NCI-H82 treated with DMSO at 0.1 percent for 48 hours (cell line): Measurements from ENCODE around the gene TMEM212.
"Not testable (repeated sequence)": the region's sequence is repeated elsewhere in the genome, so short reads cannot be mapped to it uniquely, and the experiment has no call there.

Experiments used
- DNase-seq: peaks from one replicate; lab custom pipeline; 2025; ENCODE audit not compliant: unreplicated experiment; lab: John Stamatoyannopoulos, UW

The TMEM212 gene

DNA sequence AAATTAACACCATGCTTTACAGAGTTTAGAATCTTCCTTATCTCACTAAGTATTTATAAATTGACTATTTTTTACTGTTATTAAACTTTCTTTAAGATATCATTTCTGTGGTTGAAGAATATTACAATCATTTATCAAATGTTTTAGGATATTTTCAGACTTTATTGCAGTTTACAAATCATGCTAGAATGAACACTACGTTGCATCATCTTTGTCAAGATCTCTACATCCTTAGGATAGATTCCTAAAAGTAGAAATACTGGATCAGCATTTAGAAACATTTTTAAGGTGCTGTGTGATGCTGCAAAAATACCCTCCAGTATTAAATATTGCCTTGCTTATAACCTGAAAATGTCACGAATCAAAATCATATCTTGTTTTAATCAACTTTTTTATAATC, 30.3 kb upstream of the TMEM212 start:
- no peak for DNase-seq

- DNase-seq: no peak
These were observed 29.8 kb upstream of the TMEM212 start for GRCh38 chr3:171813278-171813896.

DNA sequence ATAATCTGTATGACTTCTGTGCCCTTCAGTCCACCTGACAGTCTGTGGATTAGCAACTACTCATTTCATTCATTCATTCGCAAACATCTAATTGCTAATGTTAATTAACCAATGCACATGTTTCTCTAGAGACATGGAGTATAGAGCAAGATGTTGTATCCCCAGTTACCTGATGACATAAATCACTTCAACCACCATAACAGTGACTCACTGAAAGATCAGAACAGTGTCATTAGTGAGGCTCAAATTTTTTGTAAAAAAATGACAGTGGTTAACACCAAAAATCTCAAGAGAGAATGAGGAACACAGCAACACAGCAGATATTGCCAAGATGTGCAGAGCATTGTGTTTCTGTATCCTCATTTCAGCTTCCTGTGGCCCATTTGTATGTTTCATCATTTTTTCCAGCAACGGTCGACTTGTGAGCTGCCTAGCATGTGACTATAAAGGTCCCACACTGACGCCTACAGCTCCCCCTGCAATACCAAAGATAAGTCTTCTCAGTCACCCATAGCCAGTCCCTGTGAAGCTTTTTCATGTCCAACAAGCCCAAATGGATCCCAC, 29.2 kb upstream of the TMEM212 start:
- DNase-seq: no peak

- DNase-seq: not testable (repeated sequence)
These were observed 28.5 kb upstream of the TMEM212 start for GRCh38 chr3:171814662-171815061.

GRCh38 chr3:171815973-171816595, 27.1 kb upstream of the TMEM212 start:
- DNase-seq: no peak

DNA sequence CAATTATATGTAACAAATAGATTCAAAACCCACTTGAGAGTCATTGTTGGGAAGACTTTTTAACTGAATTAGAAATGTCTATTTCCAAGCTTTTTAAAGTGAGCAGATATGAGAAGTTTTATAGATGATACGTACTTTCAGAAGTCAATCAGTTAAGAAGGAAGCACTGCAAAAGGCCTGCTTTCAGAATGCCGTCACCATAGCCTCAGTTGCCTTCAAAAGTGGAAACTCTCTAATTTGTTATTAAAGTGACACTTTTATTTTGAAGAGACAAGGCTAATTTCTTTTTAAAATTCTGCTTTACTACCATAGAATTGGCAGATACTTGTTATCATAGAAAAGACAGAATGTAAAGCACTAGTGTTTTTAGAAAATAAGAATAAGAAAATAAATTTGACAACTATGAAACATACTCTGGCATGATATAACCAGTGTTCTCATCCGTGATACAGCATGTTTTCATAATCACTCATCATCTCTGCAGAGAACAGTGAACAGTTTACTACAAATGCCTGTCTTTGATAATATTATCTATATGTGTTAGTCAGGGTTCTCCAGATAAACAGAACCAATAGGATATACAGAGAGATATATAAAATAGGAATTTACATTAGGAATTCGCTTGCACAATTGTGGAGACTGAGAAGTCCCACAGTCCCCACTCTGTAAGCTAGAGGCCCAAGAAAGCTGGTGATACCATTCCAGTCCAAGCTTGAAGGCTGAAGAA, 25.9 kb upstream of the TMEM212 start:
- no peak for DNase-seq

DNA sequence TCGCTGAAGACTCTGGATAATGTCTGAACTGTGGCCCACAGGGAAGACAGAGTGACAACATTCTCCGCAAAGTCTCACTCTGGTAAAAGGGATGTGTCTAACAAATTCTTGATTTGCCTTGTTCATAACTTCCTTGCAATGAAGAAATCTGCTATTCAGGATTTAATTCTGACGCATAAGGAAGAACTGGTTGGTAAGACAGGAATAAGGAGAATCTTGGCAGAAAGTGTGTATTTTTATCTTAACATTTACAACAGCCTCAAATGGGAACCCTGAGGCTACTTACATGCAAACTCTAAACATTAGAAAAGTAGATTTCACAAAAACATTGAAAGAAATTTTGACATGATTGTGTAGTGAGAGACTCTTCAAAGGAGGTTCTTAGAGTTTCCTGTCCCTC, 22.1 kb upstream of the TMEM212 start:
- DNase-seq: no peak

DNA sequence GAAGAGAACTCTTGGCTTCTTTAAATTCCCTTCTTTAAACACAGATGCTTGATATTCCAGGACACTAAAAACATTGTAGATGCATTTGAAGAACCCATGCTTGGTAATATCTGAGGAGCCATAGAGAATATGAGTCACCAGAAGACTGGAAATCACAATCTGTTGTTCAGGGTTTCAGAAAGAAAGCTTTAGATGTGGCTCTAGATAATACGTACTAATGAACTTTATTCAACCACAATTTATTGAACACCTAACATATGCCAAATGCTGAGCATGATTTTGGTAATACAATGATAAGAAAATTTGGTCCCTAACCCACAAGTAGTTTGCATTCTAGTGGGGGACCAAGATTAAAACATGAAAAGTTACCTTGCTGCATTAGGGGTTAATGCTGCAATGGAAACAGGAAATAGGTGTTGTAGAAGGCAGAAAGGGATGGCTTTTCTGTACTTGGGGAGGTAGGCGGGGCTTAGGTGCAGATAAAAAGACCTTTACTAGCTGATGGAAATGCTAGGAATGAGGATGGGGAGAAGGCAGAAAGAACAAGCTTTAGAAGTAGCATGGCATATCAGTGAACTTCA, 21.3 kb upstream of the TMEM212 start:
- DNase-seq: no peak

DNA sequence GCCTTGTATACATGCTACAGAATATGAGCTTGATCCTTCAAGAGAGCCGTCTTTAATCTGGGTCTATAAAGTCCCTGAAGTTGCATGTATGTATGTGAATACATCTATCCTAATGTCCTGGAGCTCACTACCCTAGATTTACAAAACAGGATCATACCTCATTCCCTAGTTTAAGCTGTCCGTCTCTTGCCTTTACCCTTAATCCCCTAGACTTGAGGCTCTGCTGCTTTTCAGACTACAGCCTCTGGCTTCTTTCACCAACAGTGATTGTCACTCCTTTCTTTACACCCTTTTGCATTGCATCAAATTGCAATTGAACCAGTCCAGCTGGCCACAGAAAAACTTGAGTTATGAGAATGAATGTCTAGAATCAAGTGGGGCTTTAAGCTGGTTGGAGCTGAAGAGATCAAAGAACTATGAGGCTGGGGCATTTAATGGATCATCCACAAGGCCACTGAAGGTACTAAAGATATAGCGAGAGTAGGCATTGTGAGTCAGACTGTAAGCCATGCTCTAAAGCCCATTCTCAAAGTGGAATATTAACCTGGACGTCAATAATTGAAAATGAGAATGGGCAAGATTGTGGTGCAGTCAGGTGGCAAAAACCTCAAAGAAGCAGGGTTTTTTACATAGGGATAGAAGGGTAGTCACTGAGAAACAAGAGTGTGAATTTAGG, 20.6 kb upstream of the TMEM212 start:
- no peak for DNase-seq

- DNase-seq: no peak
These were observed 19.0 kb upstream of the TMEM212 start for GRCh38 chr3:171824116-171824515.

DNA sequence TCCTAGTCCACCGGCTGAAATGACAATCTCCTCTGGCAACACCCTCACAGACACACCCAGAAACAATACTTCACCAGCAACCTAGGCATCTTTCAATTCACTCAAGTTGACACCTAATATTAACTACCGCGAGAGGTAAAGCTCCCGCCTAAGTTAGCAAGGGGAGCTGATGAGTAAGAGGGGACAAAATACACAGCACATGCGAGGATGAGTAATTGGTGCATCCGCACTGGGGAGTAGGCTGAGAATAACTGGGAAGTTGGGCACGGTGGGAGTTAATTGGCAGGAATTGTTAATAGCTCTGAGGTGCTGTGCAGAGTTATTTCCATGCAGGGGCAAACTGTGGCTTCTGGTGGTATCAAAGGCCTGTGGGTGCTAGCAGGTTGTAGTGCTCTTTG, 18.3 kb upstream of the TMEM212 start:
- no peak for DNase-seq

DNA sequence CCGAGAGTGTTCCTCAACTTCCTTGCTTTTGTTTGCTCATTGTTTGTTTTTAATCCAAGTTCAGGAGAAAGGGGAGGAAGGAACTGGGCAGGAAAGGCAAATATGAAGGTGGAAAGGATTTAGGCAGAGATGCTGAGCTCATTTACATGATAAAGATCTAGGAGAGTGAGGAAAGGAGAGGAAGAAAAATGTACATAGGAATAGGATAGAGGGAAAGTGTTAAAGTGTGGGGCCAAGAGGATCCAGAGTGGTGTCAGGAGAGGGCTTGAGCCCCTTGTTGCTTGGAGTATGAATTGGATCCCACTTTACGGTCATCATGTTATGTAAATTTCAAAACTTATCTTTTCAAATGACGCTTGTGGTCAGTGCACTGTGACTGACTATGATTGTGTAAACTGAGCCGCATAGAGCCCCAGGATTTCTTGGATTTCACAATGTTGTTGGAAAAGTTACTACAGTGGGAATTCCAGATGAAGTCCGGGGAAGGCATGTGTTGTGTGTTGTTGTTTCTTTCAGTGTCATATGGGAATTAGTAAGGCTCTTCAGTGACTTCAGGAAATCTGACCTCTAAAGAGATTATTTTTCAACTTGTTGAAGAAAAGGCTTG, 17.8 kb upstream of the TMEM212 start:
- DNase-seq: no peak

DNA sequence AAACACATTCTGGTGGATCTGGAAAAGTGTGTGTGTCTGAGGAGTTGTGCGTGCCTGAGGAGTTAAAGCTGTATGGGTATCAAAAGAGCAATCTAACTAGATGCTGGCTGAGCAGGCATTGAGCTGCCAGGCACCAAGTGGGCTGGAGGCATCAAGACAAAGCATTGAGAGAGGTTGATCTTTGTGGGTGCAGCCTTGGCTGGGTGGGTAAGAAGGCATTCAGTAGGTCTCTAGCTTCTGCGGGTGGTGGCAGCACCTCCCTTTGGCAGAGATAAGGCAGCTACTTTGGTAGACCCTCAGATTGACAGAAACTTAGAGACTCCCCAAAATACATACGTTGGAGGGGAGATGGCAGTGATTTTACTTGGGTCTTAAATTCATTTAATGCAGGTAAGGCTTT, 15.8 kb upstream of the TMEM212 start:
- no peak for DNase-seq

- DNase-seq: no peak
These were observed 15.2 kb upstream of the TMEM212 start for GRCh38 chr3:171827836-171828458.

GRCh38 chr3:171828902-171829770, 14.0 kb upstream of the TMEM212 start:
- DNase-seq: no peak

- DNase-seq: peak; percentile 92
These were observed 13.2 kb upstream of the TMEM212 start for GRCh38 chr3:171829841-171830517.

DNA sequence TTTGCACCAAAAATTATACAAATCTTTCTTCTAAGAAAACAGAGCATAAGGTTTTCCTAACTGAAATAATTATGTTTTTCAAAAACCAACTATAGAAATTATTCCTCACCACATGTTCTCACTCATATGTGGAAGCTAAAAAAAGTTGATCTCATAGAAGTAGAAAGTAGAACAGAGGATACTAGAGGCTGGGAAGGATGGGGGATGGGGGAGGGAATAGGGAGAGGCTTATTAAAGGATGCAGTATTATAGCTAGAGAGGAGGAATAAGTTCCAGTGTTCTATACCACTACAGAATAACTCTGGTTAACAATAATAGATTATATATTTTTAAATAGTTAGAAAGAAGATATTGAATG, 12.7 kb upstream of the TMEM212 start:
- no peak for DNase-seq

DNA sequence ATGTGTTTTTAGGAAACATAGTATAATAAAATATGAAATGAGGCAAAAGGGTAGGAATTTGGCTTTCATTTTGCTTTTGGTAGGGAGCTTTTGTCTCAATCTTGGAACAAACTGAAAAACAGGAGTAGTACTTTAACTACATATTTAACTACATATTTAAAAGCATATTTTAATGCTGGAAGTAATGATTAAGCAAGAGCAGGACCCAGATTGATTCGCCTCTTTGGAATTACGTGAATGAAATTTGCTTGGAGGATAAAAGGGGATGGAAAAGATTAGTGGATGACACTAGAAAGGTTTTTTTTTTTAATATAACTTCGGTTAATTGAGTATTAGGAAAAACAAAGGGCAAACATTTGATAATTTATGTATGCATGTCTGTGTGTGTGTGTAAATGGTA, 11.2 kb upstream of the TMEM212 start:
- no peak for DNase-seq

DNA sequence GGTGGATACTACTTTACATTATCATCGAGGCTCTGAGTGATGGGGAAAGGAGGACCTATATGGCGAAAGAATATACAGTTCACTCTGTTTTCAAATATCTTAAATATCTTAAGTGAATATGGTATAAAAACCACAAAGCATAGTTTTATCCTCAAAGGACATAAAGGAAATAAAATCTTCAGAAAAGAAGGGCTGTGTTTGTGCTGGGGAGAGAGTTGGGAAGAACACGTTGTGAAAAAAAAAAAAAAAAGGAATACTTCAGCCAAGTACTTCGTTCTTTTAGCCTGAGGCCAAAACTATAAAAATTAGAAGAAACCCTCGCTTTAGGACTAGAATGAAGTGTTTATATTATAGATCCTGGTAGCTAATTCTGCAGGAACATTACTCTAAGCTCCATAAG, 10.2 kb upstream of the TMEM212 start:
- no peak for DNase-seq
